GDM1 (cell line): Measurements from ENCODE around the gene PRELID1.
"Not testable (repeated sequence)": the region's sequence is repeated elsewhere in the genome, so short reads cannot be mapped to it uniquely, and the experiment has no call there.

ENCODE experiments used
- DNase-seq: peaks from one replicate; lab custom pipeline; 2025; lab: John Stamatoyannopoulos, UW

PRELID1 gene

DNA sequence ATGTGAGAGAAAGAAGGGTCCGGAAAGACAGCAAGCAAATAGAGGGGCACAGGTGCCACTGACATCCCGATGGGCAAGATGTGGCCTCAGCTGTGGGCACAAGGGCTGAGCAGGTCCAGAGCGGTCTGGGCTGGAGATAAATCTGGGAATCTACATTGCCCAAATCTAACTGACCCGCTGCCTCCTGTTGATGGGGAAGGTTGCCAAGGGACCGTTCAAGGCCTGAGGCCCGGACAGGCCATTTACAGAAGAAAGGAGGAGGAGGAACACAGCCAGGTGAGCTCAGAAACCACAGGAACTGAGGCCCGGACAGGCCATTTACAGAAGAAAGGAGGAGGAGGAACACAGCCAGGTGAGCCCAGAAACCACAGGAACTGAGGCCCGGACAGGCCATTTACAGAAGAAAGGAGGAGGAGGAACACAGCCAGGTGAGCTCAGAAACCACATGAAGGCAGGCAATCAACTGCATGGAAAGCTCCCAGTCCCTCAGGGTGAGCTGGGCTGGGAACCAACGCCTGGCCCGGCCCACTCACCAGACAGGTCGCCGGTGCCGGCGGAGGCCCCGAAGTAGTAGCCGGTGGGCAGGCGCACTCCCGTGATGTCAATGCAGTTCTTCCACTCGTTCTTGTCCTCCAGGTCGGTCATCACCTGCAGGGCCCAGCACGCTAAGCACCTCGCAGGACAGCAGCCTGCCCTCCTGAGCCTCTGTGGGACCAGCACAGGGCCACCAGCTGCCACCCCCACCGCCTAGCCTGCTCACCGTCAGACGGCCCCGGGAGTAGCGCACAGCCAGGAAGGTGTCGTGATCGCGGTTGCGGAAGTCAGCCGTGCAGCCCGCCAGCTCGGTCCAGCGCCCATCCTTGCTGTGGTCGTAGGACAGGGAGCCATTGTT, 33.2 kb downstream of the PRELID1 start:
- no peak for DNase-seq

DNA sequence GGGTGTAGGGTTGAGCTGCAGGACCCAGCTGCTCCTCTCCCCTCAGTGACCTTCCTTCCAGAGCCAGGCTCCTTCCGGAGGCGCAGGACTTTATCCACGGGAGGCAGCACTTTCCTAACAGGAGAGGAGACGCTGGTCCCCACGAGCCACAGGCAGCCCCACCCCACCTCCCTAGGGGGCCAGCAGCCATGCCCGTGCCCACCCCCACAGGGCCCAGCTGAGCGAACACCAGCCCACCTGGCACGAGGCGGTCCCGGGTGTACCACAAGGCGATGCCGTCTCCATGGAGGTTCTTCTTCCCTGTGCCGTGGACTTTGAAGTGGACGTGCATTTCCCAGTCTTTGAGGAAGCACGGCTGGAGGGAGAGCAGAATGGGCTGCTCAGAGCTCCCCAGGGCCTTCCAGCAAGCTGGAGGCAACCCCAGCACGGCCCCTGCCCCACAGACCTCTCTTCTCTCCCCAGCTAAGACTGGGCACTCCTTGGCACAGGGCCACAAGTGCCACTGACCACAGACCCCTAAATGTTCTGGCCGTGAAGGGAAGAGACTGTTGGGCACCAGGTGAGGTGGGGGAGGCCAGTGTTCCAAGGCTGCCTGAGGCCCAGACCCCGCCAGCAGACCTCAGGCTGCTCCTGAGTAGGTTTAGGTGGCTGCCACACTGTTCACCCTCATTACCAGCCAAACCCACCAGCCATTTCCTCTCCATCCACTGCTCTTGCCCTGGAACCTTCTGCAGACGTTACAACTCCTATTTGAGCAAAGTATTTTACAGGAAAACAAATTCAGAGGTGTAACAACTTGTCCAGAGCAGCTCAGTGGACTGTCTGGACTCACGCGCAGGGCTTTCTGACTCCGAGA, 34.9 kb downstream of the PRELID1 start:
- DNase-seq, result no peak

DNA sequence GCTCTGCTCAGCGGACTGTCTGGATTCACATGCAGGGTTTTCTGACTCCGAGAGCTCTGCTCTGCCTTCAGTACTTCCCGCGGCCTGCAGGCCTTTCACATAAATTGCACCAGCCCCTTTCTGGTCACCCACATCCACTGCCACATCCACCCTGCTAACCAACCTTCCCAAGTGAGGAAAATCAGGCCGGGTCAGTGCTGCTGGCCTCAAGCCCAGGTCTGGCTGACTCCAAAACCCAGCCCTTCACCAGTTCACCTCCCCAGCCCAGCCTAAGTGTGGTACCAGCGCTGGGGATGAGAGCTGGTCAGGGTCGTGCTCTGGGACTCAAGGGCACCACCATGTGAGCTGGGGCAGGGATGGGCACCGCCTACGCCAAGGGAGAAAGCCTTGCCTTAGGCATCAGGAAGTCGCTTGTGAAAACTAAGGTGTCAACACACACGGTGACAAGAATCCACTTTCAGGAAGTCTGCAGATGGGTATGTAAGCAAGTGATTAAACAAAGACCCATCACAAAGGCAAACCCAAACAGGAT, 35.6 kb downstream of the PRELID1 start:
- DNase-seq, result no peak

DNA sequence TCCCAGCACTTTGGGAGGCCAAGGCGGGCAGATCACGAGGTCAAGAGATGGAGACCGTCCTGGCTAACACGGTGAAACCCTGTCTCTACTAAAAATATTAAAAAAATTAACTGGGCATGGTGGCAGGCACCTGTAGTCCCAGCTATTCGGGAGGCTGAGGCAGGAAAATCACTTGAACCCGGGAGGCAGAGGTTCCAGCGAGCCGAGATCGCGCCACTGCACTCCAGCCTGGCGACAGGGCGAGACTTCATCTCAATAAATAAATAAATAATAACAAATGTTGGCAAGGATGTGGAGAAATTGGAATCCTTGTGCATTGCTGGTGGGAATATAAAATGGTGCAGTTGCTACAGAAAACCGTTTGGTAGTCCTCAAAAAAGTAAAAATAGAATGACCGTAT, 39.4 kb downstream of the PRELID1 start:
- not testable (repeated sequence) for DNase-seq

DNA sequence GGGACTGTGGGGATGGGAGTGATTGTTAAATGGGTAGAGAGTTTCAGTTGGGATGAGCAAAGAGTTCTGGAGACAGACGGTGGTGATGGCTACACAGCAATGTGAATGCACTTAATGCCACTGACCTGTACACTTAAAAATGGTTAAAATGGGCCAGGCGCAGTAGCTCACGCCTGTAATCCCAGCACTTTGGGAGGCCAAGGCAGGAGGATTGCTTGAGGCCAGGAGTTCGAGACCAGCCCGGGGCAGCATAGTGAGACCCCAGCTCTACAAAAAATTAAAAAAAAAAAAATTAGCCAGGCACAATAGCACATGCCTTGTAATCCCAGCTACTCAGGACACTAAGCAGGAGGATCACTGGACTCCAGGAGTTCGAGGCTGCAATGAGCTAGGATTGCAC, 40.2 kb downstream of the PRELID1 start:
- DNase-seq, result no peak

DNA sequence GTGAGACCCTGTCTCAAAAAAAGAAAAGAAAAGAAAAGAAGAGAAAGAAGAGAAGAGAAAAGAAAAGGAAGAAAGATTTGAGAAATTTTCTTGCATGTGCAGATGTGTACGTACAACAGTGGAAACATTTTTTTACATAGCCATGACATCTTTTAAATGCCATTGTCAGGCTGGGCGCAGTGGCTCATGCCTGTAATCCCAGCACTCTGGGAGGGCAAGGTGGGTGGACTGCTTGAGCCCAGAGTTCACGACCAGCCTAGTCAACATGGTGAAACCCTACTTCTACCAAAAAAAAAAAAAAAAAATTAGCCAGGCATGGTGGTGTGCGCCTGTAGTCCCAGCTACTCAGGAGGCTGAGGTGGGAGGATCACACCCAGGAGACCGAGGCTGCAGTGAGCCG, 41.3 kb downstream of the PRELID1 start:
- DNase-seq, result no peak

DNA sequence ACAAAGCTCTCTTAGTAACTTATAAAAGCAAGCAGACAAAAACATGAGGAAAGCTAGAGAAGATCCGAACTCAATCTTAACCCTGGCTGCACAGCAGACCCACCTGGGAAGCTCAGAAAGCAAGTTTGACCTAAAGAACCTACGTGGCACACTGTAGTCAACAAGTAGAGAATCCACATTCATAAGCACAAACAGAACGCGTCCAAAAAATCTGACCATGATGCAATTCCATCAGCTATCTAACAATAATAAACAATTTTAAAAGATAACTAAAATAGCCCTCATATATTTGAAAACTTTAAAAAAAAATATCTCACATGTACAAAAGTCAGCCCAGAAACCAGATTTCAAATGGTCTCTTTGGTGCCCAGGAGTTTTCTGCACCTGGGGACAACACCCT, 43.2 kb downstream of the PRELID1 start:
- DNase-seq, result no peak

DNA sequence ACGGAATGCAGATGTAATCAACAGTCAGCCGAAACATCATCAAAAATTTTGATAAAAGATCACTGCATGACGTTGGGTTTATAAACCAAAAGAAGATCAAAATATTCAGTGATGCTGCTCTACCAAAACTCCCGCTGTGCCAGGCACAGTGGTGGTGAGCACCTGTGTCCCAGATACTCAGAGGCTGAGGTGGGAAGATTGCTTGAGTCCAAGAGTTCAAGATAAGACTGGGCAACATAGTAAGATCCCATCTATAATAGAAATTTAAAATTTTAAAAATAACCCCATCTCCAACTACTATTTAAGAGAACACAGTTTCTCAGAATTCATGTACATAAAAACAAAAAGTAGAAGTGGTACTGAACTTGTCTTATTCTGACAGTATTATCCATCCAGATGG, 44.1 kb downstream of the PRELID1 start:
- no peak for DNase-seq

DNA sequence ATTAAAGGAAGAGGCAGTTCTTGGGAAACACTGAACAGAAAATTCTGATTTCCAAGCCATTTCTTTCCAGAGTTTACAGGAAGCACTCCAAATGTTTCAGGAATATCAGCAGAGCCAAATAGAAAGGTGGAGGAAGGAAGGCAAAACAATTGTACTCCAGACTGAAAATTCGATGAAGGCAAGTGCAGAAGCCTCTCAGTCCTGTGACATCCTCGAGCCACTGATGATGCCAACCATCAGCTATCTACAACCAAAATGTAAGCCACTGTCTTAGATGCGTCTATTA, 45.7 kb downstream of the PRELID1 start:
- no peak for DNase-seq

DNA sequence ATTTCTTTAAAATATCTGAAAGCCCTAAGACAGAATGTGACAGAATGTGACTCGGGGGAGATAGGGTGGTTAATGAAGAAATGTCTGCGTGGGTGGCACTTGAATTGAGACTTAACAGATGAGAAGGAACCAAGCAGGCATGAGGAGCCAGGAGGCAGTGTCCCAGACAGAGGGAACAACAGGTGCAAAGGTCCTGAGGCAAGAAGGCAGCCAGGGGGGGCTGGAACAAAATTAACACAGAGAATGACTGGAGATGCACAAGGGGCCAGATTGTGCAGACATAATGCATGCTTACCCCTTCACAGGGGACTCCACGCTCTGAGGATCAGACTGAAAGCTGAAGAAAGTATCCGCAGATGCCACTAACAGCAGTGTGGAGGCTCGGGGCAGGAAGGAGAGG, 46.2 kb downstream of the PRELID1 start:
- no peak for DNase-seq

DNA sequence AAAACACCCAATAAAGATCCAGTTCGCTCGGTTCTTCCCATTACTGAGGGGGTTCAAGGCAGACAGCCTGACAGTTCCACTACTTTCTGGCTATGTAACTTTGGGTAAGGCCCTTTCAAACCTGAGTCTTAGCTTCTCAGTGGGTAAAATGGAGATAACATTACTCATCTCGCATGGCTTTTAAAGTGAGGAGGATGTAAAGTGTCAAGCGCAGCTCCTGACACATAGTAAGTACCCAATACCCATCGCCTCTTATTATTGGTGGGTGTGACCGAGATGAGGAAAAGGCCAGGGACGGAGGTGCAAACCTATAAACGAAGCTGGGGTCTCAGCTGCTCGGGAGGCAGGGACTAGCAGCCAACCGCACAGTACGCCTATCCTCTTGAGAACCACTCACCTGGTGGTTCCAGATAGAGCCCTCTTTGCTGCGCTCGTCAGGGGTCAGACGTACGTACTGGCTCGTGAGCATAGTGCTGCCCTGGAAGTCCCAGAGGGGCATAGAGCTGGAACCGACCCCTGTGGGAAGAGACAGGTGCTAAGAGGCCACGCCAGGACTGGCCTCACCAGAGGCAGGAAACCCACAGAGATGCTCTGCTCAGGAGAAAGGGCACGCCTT, 47.3 kb downstream of the PRELID1 start:
- DNase-seq, result no peak

DNA sequence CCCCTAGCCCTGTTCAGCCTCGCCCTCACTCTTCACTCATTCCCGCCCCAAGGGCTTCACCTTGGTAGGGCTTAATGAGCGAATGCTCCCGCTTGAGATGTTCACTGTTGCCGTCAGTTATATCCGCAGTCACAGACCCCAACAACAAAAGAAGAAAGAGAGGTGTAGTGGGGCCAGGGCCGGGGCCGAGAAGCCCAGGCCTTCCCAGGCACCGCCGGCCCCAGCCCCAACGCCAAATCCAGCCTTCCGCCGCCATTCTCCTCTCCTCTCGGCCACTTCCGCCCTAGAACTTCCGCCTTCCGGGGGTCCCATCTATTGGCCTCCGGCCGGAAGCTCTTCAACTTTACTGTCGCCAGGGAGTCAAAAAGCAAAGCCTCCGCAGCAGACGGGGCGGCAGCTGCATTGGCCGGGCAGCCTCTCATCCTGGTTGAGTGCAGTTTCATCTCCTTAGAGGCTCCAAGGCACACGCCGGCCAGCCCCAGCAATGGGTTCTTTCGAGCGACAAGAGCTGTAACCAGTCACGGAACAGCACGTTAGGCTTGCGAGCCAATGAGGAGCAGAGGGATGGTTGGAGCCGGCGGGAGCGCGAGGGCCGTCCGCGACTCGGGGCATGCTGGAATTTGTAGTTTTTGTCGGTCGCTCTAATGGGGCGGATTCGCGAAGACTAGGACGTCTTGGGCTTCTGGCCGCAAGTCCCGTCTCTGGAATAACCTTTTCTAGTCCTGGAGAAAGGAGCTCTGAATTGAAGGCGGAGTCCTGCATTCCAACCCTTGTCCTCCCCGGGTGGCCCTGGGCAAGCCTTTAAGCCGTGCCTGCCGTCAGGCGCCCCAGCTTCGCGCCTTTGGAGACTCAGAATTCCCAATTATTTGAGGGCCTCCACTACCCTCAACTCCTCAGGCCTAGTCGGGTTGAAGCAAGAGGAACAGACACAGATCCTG, 48.1 kb downstream of the PRELID1 start, which contains the start of gene LMAN2:
LMAN2 (minus strand) TSS at position 277 of the 938 bp plus-strand sequence; CDS start at position 256, 21 bp downstream.
- peak; percentile 91 for DNase-seq

DNA sequence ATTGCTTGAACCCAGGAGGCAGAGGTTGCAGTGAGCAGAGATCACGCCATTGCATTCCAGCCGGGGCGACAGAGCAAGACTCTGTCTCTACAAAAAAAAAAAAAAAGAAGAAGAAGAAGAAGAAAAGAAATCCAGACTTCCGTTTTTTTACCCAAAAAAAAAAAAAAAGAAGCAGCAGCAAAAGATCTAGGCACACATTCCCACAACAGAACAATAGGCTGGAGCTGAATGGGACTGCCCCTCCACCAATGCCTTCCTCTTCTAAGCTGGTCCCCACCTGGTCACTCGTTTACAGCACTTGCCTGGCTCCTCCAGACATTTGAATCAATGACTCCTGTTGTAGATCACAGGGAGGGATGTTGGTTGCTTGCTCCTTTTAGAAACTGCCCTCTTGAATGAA, 49.5 kb downstream of the PRELID1 start:
- no peak for DNase-seq

DNA sequence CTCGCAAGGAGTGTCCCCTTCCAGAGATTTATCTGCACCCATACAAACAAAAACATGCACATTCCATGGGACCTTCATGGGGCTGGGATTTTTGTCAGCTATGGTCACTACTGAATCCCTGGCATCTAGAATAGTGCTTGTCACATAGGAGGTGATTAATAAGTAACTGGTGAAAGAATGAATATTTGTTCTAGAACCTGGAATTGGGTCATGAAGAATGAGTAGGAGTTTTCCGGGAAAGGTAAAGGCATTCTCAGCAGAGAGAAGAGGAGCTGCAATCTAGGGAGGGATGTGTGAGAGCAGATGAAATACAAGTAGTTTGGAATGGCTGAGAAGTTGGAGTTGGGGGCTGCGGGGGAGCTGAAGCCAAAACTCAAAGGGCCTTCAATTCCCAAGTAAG, 50.7 kb downstream of the PRELID1 start:
- no peak for DNase-seq

DNA sequence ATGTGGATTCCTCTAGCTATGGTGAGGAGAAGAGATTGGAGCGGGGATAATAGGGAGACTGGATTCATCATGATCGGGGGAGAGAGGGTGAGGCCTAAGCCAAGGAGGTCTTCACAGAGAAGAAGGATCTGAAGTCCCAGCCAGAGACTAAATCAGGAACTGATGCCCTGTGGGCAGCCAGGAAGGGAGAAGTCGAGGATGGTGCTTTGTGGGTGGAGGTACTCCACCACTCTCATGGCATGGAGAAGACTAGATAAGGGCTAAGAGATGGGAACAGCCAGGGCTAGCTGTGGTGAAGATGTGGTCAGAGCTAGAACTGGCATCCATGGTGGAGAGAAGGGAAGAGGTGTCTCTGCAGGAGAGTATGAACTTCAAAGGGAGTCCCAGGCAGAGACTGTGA, 51.1 kb downstream of the PRELID1 start:
- no peak for DNase-seq

DNA sequence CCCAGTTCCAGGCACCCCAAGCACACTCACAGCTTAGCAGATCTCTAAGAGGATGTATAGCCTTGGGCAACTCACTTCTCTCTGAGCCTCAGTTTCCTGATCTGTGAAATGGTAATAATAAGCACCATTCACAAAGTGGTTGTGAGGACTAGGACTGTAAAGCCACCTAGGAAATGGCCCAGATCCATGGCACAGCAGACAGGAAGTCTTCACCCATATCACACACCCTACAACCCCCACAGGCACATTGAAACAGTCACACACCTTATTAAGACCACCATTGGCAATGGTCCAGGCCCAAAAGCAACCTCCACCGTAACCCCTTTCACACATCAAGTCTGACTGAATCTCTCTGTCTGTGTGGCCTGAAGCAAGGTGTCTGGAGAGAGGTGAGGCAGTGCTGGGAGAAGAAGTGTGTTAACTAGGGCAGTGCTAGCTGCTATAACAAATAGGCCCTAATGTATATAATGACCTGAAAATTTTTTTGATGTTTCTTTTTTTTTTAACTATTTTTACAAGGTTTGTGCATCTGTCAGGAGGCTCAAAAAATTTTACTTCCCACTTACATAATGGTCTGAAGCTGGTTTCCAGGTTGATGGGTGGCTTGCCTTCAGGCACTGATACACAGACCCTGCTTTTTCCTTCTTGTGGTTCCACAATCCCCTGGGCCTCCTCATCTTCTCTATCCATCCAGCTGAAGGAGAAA, 51.7 kb downstream of the PRELID1 start:
- no peak for DNase-seq

DNA sequence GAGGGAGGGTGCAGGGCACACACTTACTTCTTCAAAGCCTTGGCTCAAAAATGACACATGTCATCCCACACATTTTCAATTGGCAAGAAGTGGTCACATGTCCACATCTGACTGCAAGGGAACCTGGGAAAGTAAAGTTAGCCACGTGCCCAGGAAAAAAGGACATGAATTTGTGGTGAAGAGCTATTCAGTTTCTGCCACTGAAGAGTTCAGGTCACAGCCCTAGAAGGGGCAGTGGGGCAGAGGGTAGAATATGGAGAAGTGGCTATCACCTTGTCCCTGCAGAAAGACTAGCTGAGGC, 52.2 kb downstream of the PRELID1 start:
- DNase-seq, result peak; percentile 41
